H1 (cell line): ENCODE data around the gene PTH1R. TPM values are rescaled to one million over a fixed set of nuclear protein-coding genes. Genes with fewer than 3 reads are reported as not detected.
A peak's percentile ranks its signal among the peaks of the same experiment; 100 is the strongest.

ENCODE experiments used
- ASH2L ChIP-seq: fragments of 200-600, 300-600 bp; sonication (generic); IDR thresholded peaks from one replicate; pipeline ENCODE4 v1.7.1; 2017; ENCODE audit warnings: low read length
- BACH1 ChIP-seq: IDR thresholded peaks from 2 replicates; pipeline ENCODE4 v1.6.1; 2012; ENCODE audit warnings: low read length, improper control_type of control experiment
- CEBPB ChIP-seq: IDR thresholded peaks from 2 replicates; pipeline ENCODE4 v1.6.1; 2012; ENCODE audit warnings: low read depth, low read length
- CREB1 ChIP-seq: IDR thresholded peaks from 2 replicates; pipeline ENCODE4 v1.6.1; 2012; ENCODE audit warnings: inconsistent platforms
- EP300 ChIP-seq, 2 experiments: IDR thresholded peaks; 1 replicate in 1 of 2; 2 replicates in 1 of 2; pipeline ENCODE4 v1.6.1; 2011 to 2012; ENCODE audit warnings: low read depth in 2 of 2, low read length in 2 of 2, mild to moderate bottlenecking in 2 of 2, borderline replicate concordance in 1 of 2, inconsistent platforms in 1 of 2, moderate library complexity in 1 of 2
- KDM5A ChIP-seq: fragments of 200-600 bp; IDR thresholded peaks from 2 replicates; pipeline ENCODE4 v1.7.1; 2012; ENCODE audit warnings: mild to moderate bottlenecking, low read length, inconsistent platforms, mixed read lengths
- RBBP5 ChIP-seq: IDR thresholded peaks from 2 replicates; pipeline ENCODE4 v1.7.1; 2012; ENCODE audit warnings: low read depth, mild to moderate bottlenecking, inconsistent platforms, low read length, moderate library complexity, borderline replicate concordance
- RNF2 ChIP-seq: fragments of 200-900, 300-1000 bp; sonication (generic); IDR thresholded peaks from 2 replicates; pipeline ENCODE4 v1.7.1; 2016; ENCODE audit warnings: borderline replicate concordance, low read depth, mild to moderate bottlenecking, antibody characterized with exemption, low read length; ENCODE audit not compliant: poor library complexity, severe bottlenecking; ENCODE audit errors: missing control alignments
- SIRT6 ChIP-seq: IDR thresholded peaks from one replicate; pipeline ENCODE4 v1.7.1; 2012; ENCODE audit warnings: low read length, inconsistent platforms
- YY1 ChIP-seq: IDR thresholded peaks from 2 replicates; pipeline ENCODE4 v1.6.1; 2011; ENCODE audit warnings: low read depth, mild to moderate bottlenecking, low read length
- polyA plus RNA-seq, 7 experiments: library from polyadenylated mRNA; depleted of rRNA in 3 of 7; stranded (reverse) in 5 of 7; unstranded in 2 of 7; fragments of >200 nt in 5 of 7; fragments of 200-250 nt in 2 of 7; gene quantifications; 1 replicate in 5 of 7; 2 replicates in 1 of 7; 4 replicates in 1 of 7; pipeline versions ENCODE4 v1.2.1 to v1.2.3, GENCODE V29; 2011 to 2013; ENCODE audit warnings: missing spikeins in 2 of 7, mixed read lengths in 2 of 7
- total RNA-seq: library from RNA; stranded (reverse); fragmentation: NEBNext Ultra II Directional; extraction: Animal tissue kit (Norgen Biotek cat#: 25700); gene quantifications from 2 replicates; pipeline ENCODE4 v1.2.1, GENCODE V29; 2021
- TF ChIP-seq, protein P1 (sequence below): fragments of 300-600 bp; sonication (generic); IDR thresholded peaks from 2 replicates; pipeline ENCODE4 v1.7.1; 2012; ENCODE audit warnings: low read length, moderate library complexity, mild to moderate bottlenecking, inconsistent platforms; ENCODE audit not compliant: insufficient replicate concordance

The PTH1R gene
- total and polyA plus RNA-seq, 2 of the 8 experiments (the other 6 are each of a cell fraction or from before 2014, with no cell fraction given): 0.57 to 1.5 TPM

DNA sequence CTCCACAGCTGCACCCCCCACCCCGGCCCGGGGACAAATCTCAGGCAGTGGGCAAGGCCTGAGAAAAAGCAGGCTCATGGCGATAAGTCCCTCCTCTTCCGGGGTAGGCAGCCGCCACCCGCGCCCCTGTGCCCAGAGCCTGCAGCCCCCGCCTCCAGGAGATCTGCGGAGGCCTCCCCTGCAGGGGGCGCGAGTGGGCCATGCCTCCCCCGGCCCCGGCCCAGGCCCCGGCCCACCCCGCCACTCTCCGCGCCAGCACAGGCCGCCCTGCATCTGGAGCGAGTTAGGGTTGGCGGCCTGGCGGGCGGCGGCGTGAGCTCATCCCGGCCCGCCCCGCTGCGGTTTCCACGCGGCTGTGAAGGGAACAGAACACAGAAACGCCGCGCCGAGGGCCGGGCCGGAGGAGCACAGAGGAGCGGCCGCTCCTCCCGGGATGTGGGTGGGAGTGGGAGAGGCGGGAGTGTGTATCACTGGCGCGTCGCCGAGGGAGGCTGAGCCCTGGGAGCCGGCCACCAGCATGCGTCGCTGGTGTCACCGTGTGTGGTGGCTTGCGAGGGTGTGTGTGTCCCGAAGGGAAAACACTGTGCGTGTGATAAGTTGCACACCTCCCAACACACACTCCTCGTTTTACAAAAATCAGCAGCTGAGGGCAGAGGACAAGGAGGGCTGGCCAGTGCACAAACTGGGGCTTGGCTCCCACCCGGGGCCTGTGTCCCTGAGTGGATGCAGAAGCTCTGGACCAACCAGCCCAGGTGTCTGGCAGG, 31.5 kb upstream of the PTH1R start (continued):
- TF ChIP-seq, protein P1, sequence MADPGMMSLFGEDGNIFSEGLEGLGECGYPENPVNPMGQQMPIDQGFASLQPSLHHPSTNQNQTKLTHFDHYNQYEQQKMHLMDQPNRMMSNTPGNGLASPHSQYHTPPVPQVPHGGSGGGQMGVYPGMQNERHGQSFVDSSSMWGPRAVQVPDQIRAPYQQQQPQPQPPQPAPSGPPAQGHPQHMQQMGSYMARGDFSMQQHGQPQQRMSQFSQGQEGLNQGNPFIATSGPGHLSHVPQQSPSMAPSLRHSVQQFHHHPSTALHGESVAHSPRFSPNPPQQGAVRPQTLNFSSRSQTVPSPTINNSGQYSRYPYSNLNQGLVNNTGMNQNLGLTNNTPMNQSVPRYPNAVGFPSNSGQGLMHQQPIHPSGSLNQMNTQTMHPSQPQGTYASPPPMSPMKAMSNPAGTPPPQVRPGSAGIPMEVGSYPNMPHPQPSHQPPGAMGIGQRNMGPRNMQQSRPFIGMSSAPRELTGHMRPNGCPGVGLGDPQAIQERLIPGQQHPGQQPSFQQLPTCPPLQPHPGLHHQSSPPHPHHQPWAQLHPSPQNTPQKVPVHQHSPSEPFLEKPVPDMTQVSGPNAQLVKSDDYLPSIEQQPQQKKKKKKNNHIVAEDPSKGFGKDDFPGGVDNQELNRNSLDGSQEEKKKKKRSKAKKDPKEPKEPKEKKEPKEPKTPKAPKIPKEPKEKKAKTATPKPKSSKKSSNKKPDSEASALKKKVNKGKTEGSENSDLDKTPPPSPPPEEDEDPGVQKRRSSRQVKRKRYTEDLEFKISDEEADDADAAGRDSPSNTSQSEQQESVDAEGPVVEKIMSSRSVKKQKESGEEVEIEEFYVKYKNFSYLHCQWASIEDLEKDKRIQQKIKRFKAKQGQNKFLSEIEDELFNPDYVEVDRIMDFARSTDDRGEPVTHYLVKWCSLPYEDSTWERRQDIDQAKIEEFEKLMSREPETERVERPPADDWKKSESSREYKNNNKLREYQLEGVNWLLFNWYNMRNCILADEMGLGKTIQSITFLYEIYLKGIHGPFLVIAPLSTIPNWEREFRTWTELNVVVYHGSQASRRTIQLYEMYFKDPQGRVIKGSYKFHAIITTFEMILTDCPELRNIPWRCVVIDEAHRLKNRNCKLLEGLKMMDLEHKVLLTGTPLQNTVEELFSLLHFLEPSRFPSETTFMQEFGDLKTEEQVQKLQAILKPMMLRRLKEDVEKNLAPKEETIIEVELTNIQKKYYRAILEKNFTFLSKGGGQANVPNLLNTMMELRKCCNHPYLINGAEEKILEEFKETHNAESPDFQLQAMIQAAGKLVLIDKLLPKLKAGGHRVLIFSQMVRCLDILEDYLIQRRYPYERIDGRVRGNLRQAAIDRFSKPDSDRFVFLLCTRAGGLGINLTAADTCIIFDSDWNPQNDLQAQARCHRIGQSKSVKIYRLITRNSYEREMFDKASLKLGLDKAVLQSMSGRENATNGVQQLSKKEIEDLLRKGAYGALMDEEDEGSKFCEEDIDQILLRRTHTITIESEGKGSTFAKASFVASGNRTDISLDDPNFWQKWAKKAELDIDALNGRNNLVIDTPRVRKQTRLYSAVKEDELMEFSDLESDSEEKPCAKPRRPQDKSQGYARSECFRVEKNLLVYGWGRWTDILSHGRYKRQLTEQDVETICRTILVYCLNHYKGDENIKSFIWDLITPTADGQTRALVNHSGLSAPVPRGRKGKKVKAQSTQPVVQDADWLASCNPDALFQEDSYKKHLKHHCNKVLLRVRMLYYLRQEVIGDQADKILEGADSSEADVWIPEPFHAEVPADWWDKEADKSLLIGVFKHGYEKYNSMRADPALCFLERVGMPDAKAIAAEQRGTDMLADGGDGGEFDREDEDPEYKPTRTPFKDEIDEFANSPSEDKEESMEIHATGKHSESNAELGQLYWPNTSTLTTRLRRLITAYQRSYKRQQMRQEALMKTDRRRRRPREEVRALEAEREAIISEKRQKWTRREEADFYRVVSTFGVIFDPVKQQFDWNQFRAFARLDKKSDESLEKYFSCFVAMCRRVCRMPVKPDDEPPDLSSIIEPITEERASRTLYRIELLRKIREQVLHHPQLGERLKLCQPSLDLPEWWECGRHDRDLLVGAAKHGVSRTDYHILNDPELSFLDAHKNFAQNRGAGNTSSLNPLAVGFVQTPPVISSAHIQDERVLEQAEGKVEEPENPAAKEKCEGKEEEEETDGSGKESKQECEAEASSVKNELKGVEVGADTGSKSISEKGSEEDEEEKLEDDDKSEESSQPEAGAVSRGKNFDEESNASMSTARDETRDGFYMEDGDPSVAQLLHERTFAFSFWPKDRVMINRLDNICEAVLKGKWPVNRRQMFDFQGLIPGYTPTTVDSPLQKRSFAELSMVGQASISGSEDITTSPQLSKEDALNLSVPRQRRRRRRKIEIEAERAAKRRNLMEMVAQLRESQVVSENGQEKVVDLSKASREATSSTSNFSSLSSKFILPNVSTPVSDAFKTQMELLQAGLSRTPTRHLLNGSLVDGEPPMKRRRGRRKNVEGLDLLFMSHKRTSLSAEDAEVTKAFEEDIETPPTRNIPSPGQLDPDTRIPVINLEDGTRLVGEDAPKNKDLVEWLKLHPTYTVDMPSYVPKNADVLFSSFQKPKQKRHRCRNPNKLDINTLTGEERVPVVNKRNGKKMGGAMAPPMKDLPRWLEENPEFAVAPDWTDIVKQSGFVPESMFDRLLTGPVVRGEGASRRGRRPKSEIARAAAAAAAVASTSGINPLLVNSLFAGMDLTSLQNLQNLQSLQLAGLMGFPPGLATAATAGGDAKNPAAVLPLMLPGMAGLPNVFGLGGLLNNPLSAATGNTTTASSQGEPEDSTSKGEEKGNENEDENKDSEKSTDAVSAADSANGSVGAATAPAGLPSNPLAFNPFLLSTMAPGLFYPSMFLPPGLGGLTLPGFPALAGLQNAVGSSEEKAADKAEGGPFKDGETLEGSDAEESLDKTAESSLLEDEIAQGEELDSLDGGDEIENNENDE: no peak
- TF ChIP-seq SIRT6 (no peak), KDM5A (no peak), CEBPB (no peak), ASH2L (peak; percentile 30), RNF2 (no peak), CREB1 (peak; percentile 17; the same call in 1 of the 2 replicates), BACH1 (peak; percentile 15; the same call in 1 of the 2 replicates), RBBP5 (no peak), EP300 (IDR thresholded peaks at IDR 0.05; ENCODE audit: borderline replicate concordance in 1 of 2, low read depth in 2 of 2, low read length in 2 of 2) (no peak), YY1 (no peak)
